IPS-18c (cell line): ENCODE results near the gene RND2.
A peak's percentile ranks its signal among the peaks of the same experiment; 100 is the strongest.
"Not testable (repeated sequence)": the region's sequence is repeated elsewhere in the genome, so short reads cannot be mapped to it uniquely, and the experiment has no call there.

ENCODE experiments used
- H3K4me3 ChIP-seq: 2 replicates; pipeline ENCODE4 v1.7.0; 2013; ENCODE audit warnings: low read depth, mild to moderate bottlenecking, low read length, moderate library complexity; ENCODE audit not compliant: insufficient read depth
- H3K9me3 ChIP-seq: one replicate; pipeline ENCODE4 v1.6.1; 2013; ENCODE audit warnings: mild to moderate bottlenecking, low read length, moderate library complexity; ENCODE audit not compliant: control insufficient read depth, insufficient read depth

RND2 gene

GRCh38 chr17:42999003-42999525 is 26.0 kb upstream of the RND2 start:
- Histone ChIP-seq H3K9me3 (peaks cover 2% of the 10 kb centered on the region), H3K4me3 (peak overlapping the region; percentile 99)

- not testable (repeated sequence) for H3K4me3 ChIP-seq
Measured at GRCh38 chr17:43000894-43001293, 24.1 kb upstream of the RND2 start.

DNA sequence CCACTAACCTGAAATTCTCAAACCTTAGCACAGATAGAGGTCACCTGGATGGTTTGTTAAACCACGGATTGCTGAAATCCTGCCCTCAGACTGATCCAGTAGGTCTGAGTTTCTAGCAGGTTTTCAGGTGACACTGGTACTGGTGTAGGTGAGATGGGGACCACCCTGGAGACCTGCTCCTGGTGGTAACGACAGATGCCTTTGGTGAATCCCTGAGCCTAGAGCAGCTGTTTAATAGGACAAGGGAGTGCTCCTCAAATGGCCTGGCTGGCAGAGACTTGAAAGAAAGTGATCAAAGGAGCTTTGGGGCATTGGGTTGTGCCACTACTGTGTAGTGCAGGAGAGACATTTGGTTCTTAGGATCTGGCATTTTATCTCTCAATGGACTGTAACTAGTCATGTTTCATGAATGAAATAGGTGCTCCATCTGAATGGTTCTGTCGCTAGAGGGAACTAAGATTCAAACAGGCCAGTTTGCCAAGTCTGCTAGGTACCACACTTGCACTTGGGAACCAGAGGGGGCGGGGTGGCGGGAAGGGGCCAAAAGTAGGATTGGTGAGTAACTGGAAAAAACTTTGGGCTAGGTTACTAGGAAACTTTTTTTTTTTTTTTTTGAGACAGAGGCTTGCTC is 21.4 kb upstream of the RND2 start:
- H3K9me3 ChIP-seq: peaks cover 2% of the 10 kb centered on the region
- no peak overlapping the region for H3K4me3 ChIP-seq

More at GRCh38 chr17:43000894-43001293, 24.1 kb upstream of the RND2 start:
- H3K9me3 ChIP-seq: not testable (repeated sequence)

GRCh38 chr17:43006639-43007551 is 18.1 kb upstream of the RND2 start, which contains the start of gene IFI35:
Gene IFI35 (plus strand): TSS chr17:43006784. CDS start chr17:43006948, 164 bp downstream.
- no peaks in the 10 kb centered on the region for H3K9me3 ChIP-seq
- H3K4me3 ChIP-seq: peak within 1 kb of the TSS; percentile 42

- Histone ChIP-seq H3K9me3 (no peaks in the 10 kb centered on the region), H3K4me3 (no peak overlapping the region)
Measured at GRCh38 chr17:43010667-43011308, 14.2 kb upstream of the RND2 start.

DNA sequence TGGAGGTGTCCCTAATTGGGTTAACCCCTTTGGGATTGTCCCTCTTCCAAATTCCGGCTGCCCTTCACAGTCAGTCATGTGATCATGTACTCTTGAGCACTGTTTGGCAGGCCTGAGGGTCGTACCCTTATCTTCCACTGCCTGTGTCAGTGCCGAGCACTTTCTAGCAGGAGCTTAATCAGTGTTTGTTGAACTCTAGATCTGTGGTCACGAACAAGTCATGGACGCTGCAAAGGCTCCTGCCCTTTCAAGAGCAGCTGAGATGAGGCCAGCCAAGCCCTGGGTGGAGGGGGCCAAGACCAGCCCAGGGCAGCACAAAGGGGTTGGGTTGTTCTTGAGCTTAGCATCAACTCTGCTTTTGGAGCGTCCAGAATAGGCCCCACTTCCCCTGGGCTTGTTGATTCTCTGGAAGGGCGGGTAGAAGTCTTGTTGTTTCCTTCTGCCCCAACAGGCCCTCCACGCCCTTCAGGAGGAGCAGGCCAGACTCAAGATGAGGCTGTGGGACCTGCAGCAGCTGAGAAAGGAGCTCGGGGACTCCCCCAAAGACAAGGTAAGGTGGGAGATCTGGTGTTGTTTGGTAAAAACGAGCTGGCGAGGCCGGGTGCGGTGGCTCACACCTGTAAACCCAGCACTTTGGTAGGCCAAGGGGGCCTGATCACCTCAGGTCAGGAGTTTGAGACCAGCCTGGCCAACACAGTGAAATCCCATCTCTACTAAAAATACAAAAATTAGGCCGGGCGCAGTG is 13.1 kb upstream of the RND2 start:
- no peak overlapping the region for H3K4me3 ChIP-seq

DNA sequence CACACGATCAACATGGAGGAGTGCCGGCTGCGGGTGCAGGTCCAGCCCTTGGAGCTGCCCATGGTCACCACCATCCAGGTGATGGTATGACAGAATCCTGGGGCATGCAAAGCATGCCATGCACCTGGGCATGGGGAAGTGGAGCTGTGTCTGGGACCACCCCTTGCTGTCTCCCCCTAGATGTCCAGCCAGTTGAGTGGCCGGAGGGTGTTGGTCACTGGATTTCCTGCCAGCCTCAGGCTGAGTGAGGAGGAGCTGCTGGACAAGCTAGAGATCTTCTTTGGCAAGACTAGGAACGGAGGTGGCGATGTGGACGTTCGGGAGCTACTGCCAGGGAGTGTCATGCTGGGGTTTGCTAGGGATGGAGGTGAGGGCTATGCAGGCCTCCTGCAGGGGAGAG is 11.7 kb upstream of the RND2 start:
- Histone ChIP-seq H3K4me3 (no peak overlapping the region), H3K9me3 (no peaks in the 10 kb centered on the region)

More for the DNA sequence above, 13.1 kb upstream of the RND2 start:
- H3K9me3 ChIP-seq: no peaks in the 10 kb centered on the region

DNA sequence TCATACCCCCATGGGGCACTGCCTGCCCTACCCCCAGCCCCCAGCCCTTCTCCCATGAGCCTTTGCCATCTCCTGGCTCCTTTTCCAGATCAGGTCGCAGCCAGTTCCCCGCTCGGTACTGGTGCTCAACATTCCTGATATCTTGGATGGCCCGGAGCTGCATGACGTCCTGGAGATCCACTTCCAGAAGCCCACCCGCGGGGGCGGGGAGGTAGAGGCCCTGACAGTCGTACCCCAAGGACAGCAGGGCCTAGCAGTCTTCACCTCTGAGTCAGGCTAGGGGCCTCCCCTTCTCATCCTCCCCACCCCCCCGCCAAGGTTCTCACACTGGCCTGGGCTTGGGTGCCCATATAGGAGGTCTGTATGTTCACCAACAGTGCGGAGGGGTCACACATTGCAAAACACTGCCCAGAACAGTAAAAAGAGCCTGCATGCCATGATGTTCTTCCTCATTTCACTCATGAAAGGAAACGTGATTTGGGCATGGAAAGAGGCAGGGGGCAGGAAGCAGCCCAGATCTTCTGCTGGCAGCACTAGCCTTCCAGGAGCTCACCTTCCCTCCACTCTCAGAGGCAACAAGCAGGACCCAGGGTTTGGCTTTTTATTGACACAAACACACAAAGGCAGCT is 10.9 kb upstream of the RND2 start:
- no peaks in the 10 kb centered on the region for H3K9me3 ChIP-seq
- H3K4me3 ChIP-seq: no peak overlapping the region

GRCh38 chr17:43014649-43015542 is 10.1 kb upstream of the RND2 start:
- Histone ChIP-seq H3K9me3 (no peaks in the 10 kb centered on the region), H3K4me3 (no peak overlapping the region)

DNA sequence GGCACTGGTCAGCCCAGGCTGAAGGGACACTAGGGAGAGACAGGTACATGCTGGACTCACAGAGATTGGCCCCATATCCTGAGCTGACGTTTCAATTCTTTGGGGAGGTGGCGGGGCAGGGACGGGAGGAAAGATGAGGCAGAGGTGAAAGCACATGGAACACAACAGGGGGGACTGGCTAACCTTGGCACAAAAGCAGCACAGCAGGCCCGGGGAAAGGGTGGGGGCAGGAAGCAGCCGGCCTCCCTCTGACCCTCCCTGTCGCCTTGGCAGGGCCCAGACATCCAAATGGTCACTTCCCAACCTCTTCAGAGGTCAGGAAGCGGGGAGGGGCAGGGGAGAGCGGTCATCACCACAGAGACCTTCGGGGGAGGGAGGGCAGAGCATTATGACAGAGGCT is 9.5 kb upstream of the RND2 start:
- Histone ChIP-seq H3K4me3 (no peak overlapping the region), H3K9me3 (no peaks in the 10 kb centered on the region)

DNA sequence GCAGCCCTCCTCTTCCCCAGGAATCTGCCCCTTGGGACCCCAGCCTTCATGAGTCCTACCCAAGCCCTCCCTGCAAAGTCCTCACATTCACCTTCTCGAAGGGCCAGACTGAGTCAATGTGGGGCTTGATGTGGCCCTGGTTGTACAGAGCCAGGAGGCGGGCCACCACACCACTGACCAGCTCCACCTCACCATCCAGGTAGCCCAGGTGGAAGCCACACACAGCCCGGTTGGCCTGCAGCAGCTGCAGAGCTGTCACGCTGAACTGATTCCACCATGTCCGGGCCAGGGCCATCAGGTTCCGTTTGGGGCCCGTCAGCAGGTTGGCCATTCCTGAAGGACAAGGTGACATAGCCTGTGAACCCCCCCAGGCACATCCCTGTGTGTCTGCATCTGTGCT is 8.8 kb upstream of the RND2 start:
- Histone ChIP-seq H3K9me3 (no peaks in the 10 kb centered on the region), H3K4me3 (no peak overlapping the region)

DNA sequence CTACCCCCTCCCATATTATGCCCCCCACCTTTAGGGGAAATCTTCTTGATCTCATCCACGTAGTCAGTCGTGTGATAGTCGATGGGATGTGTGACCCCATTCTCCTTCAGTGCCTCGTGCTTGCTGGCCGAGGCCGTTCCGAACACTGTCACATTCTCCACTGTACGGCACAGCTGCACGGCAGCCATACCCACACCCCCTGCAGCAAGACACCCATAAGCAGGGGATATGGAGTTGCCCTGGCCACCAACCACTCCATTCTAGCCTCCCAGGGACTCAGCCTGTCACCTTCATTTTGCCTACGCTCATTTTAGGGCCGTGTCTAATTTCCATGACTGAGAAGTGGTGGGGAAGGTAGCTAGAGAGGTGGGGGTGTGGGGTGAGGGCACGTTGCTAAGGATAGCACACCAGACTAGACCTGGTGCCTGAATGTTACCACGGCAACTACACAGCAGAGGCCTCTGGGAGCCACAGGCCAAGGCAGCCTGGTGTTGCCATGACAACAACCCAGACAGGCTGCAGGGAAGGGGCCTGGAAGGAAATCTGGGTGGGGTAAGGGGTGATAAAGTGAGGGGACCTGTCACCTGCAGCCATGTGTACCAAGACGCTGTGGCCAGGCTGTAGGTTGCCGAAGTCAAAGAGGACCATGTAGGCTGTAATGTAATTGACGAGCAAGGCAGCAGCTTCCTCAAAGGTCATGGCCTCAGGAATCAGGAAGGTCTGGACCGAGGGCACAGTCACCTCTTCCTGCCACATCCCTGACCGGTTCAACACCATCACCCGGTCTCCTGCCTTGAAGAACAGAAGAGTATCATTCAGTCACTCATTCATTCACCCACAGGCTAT is 6.8 kb upstream of the RND2 start:
- H3K4me3 ChIP-seq: no peak overlapping the region

GRCh38 chr17:43018932-43019331 is 6.1 kb upstream of the RND2 start:
- Histone ChIP-seq H3K4me3 (no peak overlapping the region), H3K9me3 (no peaks in the 10 kb centered on the region)

More for the DNA sequence above, 6.8 kb upstream of the RND2 start:
- H3K9me3 ChIP-seq: no peaks in the 10 kb centered on the region

DNA sequence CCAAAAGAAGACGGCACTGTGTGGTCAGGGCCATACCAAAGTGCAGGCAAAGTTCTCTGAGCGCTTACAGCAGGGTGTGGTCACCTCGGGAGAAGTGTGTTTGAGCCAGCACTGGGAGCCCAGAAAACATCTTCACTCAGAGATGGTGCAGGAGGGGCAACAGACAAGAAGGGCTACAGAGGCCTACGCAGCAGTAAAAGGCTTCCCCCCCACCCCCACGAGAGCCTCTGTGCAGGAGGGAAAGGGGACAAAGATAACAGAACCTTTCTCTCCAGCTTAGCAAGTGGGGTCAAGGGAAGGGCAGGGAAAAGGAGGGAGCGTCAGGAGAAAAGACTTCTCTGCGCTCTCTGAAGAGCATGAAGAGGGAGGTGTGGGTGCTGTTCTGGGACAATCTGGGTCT is 5.6 kb upstream of the RND2 start:
- no peak overlapping the region for H3K4me3 ChIP-seq

DNA sequence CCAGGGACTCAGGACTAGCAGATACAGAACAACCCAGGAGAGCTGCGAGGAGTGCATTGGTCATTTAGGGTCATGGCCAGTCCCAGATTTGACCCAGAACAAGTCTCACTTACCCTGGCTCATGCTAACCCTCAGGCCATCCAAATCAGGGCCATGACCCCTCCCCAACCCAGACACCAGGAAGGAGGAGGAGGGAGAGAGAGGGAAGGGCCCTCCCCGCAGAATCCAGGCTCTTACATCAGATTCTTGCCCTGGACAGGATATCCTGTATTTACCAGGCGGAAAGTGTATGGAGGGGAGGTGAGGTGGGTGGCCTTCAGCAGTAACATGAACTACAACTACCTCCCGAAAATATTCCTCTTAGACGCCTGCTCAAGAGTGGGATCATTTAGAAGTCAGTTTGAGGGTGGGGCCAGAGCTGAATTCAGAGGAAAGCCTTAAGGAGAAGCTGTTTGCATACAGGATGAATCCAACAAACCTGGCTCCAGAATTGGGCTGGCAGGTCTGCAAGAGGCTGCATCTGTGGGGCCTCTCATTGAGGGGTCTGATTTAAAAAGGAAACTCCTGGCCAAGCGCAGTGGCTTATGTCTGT is 4.9 kb upstream of the RND2 start:
- H3K4me3 ChIP-seq: peak overlapping the region; percentile 43

More for the DNA sequence above, 5.6 kb upstream of the RND2 start:
- no peaks in the 10 kb centered on the region for H3K9me3 ChIP-seq

More for the DNA sequence above, 4.9 kb upstream of the RND2 start:
- H3K9me3 ChIP-seq: no peaks in the 10 kb centered on the region
